K562 (cell line): Measurements from ENCODE around the gene NAGLU. TPM values are rescaled to one million over a fixed set of nuclear protein-coding genes. Genes with fewer than 3 reads are reported as not detected.

Experiments used
- ATAC-seq: fragments of 200-7000 bp; cut with Tn5 transposase; 3 replicates; pipeline ENCODE4 v1.9.1; 2020; ENCODE audit warnings: moderate library complexity
- BruUV-seq: library from RNA; stranded (reverse); fragments of 400-500 nt; replicated peaks from 2 replicates; lab custom pipeline; 2021; lab: Mats Ljungman, UMichigan
- CTCF ChIA-PET: fragments of 300-600 bp; formaldehyde crosslinking; extraction: SDS; loops from one replicate; lab custom pipeline; 2021; ENCODE audit warnings: low intra/inter-chr PET ratio; lab: Yijun Ruan, JAX
- POLR2A ChIA-PET: fragments of 300-600, 350-650 bp; sonication (Branson Sonifier 250); formaldehyde crosslinking; extraction: SDS; loops from one replicate; lab custom pipeline; 2021; ENCODE audit warnings: antibody characterized with exemption, inconsistent platforms; lab: Yijun Ruan, JAX
- DNase-seq, 4 experiments: peaks; one replicate each; pipeline versions ENCODE4 v3.0.0 to v3.0.0-alpha.2; 2011 to 2018; ENCODE audit warnings: low spot score in 3 of 4, mixed read lengths in 3 of 4; ENCODE audit errors: extremely low read depth in 1 of 4
- FAIRE-seq: peaks from 2 replicates; lab custom pipeline; 2011; peaks lifted over from hg19 to GRCh38; lab: Jason Lieb, UNC
- H2AFZ ChIP-seq: 2 replicates; pipeline ENCODE4 v1.6.0; 2011; ENCODE audit warnings: low read depth, low read length, control low read depth, inconsistent platforms
- H3K27ac ChIP-seq: fragments of 200-600 bp; 3 replicates; pipeline ENCODE4 v1.8.0; 2011; ENCODE audit warnings: low read depth, mild to moderate bottlenecking, control low read depth, inconsistent platforms, low read length, moderate library complexity, mixed read lengths; ENCODE audit errors: extremely low read depth
- H3K27me3 ChIP-seq, 2 experiments: fragments of 300-600 bp in 1 of 2; 2 replicates in 1 of 2; 3 replicates in 1 of 2; pipeline versions ENCODE4 v1.6.0 to v1.8.0; 2011; ENCODE audit warnings: inconsistent platforms in 2 of 2, low read length in 2 of 2, mild to moderate bottlenecking in 1 of 2, mixed read lengths in 1 of 2, moderate library complexity in 1 of 2; ENCODE audit not compliant: control insufficient read depth in 2 of 2, insufficient read depth in 2 of 2
- H3K36me3 ChIP-seq: fragments of 300-600 bp; 3 replicates; pipeline ENCODE4 v1.8.0; 2011; ENCODE audit warnings: mild to moderate bottlenecking, low read length, inconsistent platforms; ENCODE audit not compliant: control insufficient read depth, insufficient read depth
- H3K4me1 ChIP-seq, 2 experiments: fragments of 200-600 bp in 1 of 2; replicated peaks in 1 of 2; 2 replicates in 1 of 2; 3 replicates in 1 of 2; pipeline versions ENCODE4 v1.5.1 to v1.8.0; 2011; ENCODE audit warnings: inconsistent platforms in 2 of 2, low read length in 2 of 2, mild to moderate bottlenecking in 1 of 2, mixed read lengths in 1 of 2, moderate library complexity in 1 of 2; ENCODE audit not compliant: control insufficient read depth in 2 of 2, insufficient read depth in 2 of 2
- H3K4me2 ChIP-seq: 2 replicates; pipeline ENCODE4 v1.6.1; 2011; ENCODE audit warnings: low read length, control low read depth, inconsistent platforms, mixed read lengths; ENCODE audit not compliant: insufficient read depth
- H3K4me3 ChIP-seq: fragments of 200-600 bp; sonication (generic), shearing (Covaris generic); 2 replicates; pipeline ENCODE4 v1.5.1; 2016; ENCODE audit warnings: control low read depth, inconsistent platforms
- H3K79me2 ChIP-seq: fragments of 200-600 bp; 3 replicates; pipeline ENCODE4 v1.8.0; 2011; ENCODE audit warnings: low read length, inconsistent platforms; ENCODE audit not compliant: control insufficient read depth, insufficient read depth
- H3K9ac ChIP-seq, 2 experiments: 2 replicates each; pipeline versions ENCODE4 v1.6.0 to v1.6.1; 2011; ENCODE audit warnings: low read depth in 2 of 2, low read length in 2 of 2, control low read depth in 1 of 2, inconsistent platforms in 1 of 2, mild to moderate bottlenecking in 1 of 2, mixed read lengths in 1 of 2; ENCODE audit not compliant: insufficient read depth in 1 of 2
- H3K9me1 ChIP-seq: one replicate; pipeline ENCODE4 v1.6.0; 2011; ENCODE audit warnings: inconsistent platforms, mild to moderate bottlenecking, low read length, moderate library complexity; ENCODE audit not compliant: control insufficient read depth, insufficient read depth
- H3K9me3 ChIP-seq: replicated peaks from 2 replicates; pipeline ENCODE4 v1.5.1; 2011; ENCODE audit warnings: low read depth, low read length, inconsistent platforms; ENCODE audit not compliant: control insufficient read depth, insufficient read depth
- H4K20me1 ChIP-seq: replicated peaks from 2 replicates; pipeline ENCODE4 v1.6.1; 2011; ENCODE audit warnings: low read length, inconsistent platforms, mixed read lengths; ENCODE audit not compliant: control insufficient read depth, insufficient read depth
- ATF7 ChIP-seq: fragments of 450-650 bp; IDR thresholded peaks from 2 replicates; pipeline ENCODE4 v1.7.1; 2014; ENCODE audit warnings: mild to moderate bottlenecking, moderate library complexity
- BRD4 ChIP-seq: fragments of 200-600 bp; sonication (generic); IDR thresholded peaks from 2 replicates; pipeline ENCODE4 v1.6.1; 2017; ENCODE audit warnings: inconsistent platforms
- CHD2 ChIP-seq: IDR thresholded peaks from 2 replicates; pipeline ENCODE4 v1.6.1; 2011; ENCODE audit warnings: low read depth, low read length
- DIDO1 ChIP-seq: fragments of 450-650 bp; IDR thresholded peaks from 2 replicates; pipeline ENCODE4 v1.6.1; 2016; ENCODE audit warnings: low read depth, missing biosample characterization, missing genetic modification characterization
- E2F5 ChIP-seq: sonication (generic); formaldehyde crosslinking; IDR thresholded peaks from 2 replicates; pipeline ENCODE4 v1.8.0; 2022; ENCODE audit warnings: mild to moderate bottlenecking, missing genetic modification reagents
- NR1H2 ChIP-seq: sonication (generic); formaldehyde crosslinking; IDR thresholded peaks from 2 replicates; pipeline ENCODE4 v1.4.0; 2020; ENCODE audit warnings: mild to moderate bottlenecking, missing genetic modification reagents
- SNIP1 ChIP-seq: fragments of 450-650 bp; IDR thresholded peaks from 2 replicates; pipeline ENCODE4 v1.7.1; 2017; ENCODE audit warnings: low read depth, mild to moderate bottlenecking
- TFE3 ChIP-seq: fragments of 450-650 bp; formaldehyde crosslinking; IDR thresholded peaks from 2 replicates; pipeline ENCODE4 v1.4.0; 2020; ENCODE audit warnings: mild to moderate bottlenecking, mixed read lengths
- ZFPM2 ChIP-seq: fragments of 250-450 bp; sonication (Bioruptor Pico); IDR thresholded peaks from 2 replicates; pipeline ENCODE4 v1.5.1; 2022; ENCODE audit warnings: mild to moderate bottlenecking
- ZFX ChIP-seq: sonication (generic); formaldehyde crosslinking; IDR thresholded peaks from 2 replicates; pipeline ENCODE4 v1.8.0; 2022; ENCODE audit warnings: mild to moderate bottlenecking, missing genetic modification reagents, moderate library complexity
- ZNF140 ChIP-seq: fragments of 250-450 bp; sonication (Bioruptor Pico); IDR thresholded peaks from 2 replicates; pipeline ENCODE4 v1.8.0; 2021; ENCODE audit warnings: moderate library complexity, mild to moderate bottlenecking, inconsistent platforms
- ZNF212 ChIP-seq: fragments of 450-650 bp; formaldehyde crosslinking; IDR thresholded peaks from 2 replicates; pipeline ENCODE4 v1.4.0; 2020; ENCODE audit warnings: mild to moderate bottlenecking
- ZNF384 ChIP-seq: IDR thresholded peaks from 2 replicates; pipeline ENCODE4 v1.6.1; 2012; ENCODE audit warnings: low read depth, low read length, improper control_type of control experiment
- WGBS: fragments of 100-300 bp; shearing (Covaris generic); methylation state at CpG from one replicate; pipeline ENCODE4 v1.1.6; 2016; ENCODE audit warnings: low coverage, mixed read lengths; ENCODE audit not compliant: insufficient coverage; ENCODE audit errors: missing lambda C conversion rate; 5-methylcytosine and 5-hydroxymethylcytosine counted together
- in situ Hi-C: fragments of 300-500 bp; cut with MboI; formaldehyde crosslinking; loops from 4 replicates; pipeline ENCODE4 v1.15.0; 2018; ENCODE audit warnings: inconsistent platforms, mixed read lengths
- intact Hi-C: fragments of 100-400 bp; cut with micrococcal nuclease; formaldehyde crosslinking; loops from 2 replicates; pipeline ENCODE4 v1.14.2; 2022
- polyA plus RNA-seq, 8 experiments: library from polyadenylated mRNA; depleted of rRNA in 4 of 8; stranded (reverse) in 5 of 8; unstranded in 3 of 8; fragments of >200 nt; fragmentation: Nextera tagmentation in 2 of 8; fragmentation: Illumina TruSeq in 1 of 8; extraction: Ambion mirVana in 2 of 8; extraction: Trizol in 1 of 8; gene quantifications; 2 replicates each; pipeline versions ENCODE4 v1.2.1 to v1.2.3, GENCODE V29; 2011 to 2014; ENCODE audit warnings: inconsistent platforms in 1 of 8, missing spikeins in 1 of 8
- total RNA-seq, 7 experiments: library from RNA; depleted of rRNA in 6 of 7; stranded (reverse); fragments of >200 nt in 6 of 7; fragmentation: Illumina TruSeq in 2 of 7; extraction: Trizol in 2 of 7; gene quantifications; 2 replicates each; pipeline versions ENCODE4 v1.2.1 to v1.2.3, GENCODE V29; 2011 to 2021; ENCODE audit warnings: low replicate concordance in 1 of 7
- TF ChIP-seq, protein P1 (sequence below): sonication (generic); formaldehyde crosslinking; IDR thresholded peaks from 2 replicates; pipeline ENCODE4 v1.8.0; 2022; ENCODE audit warnings: mild to moderate bottlenecking, low read depth, missing genetic modification reagents

Gene NAGLU
- total and polyA plus RNA-seq, 9 of the 15 experiments (the other 6 are each of a cell fraction or from before 2014, with no cell fraction given) = 0.04 to 21.5 (median 8.5) TPM

DNA sequence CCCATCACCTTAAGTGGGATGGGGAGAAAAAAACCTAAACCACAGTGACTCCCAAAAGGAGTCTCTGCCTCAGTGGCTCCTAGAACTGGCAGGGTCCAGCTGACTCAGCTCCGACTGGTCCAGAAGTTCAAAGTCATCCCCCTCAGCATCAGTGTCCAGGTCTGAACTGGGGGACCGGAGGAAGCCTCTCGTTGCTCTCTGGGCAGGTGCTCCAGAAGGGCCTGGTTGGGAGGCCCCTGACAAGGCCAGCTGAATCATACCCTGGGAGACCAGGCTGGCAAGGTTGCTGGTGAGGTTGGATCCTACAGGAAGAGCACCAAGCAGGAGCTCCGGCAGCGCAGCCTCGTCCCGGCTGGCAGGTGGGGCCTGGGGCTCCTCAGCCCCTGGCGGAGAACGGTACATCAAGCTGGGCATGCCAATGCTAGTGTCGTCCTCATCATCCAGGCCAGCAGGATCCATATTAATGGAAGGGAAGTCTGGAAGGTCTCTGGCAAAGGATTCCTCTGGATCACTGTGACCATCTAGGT, 45.8 kb downstream of the NAGLU start:
- no peaks in the 10 kb centered on the region for H3K27me3 ChIP-seq
- no peak overlapping the region for H3K4me2 ChIP-seq
- POLR2A ChIA-PET = interaction anchor here (0.7 to 2.6 kb wide), 9 partner anchors 8 to 416 kb away, joined by 3 to 7 read pairs (median 3); partner anchors contain the start of genes RETREG3, RPL27 and TUBG1
- H3K9me3 ChIP-seq = no peaks in the 10 kb centered on the region
- no peak overlapping the region for H3K9ac ChIP-seq
- TF ChIP-seq ZNF140 (CRISPR knock-in tag) (no peak), ZNF384 (no peak), CHD2 (no peak), ATF7 (no peak), ZFPM2 (CRISPR knock-in tag) (no peak), ZFX (no peak), ZNF212 (CRISPR knock-in tag) (no peak), SNIP1 (no peak), NR1H2 (CRISPR knock-in tag) (no peak), TFE3 (no peak), E2F5 (no peak), DIDO1 (tag) (no peak), BRD4 (no peak)
- TF ChIP-seq, protein P1, sequence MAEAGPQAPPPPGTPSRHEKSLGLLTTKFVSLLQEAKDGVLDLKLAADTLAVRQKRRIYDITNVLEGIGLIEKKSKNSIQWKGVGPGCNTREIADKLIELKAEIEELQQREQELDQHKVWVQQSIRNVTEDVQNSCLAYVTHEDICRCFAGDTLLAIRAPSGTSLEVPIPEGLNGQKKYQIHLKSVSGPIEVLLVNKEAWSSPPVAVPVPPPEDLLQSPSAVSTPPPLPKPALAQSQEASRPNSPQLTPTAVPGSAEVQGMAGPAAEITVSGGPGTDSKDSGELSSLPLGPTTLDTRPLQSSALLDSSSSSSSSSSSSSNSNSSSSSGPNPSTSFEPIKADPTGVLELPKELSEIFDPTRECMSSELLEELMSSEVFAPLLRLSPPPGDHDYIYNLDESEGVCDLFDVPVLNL (CRISPR knock-in tag) = no peak
- WGBS = 95% methylated on average over 10 of the region's 10 CpGs
- H3K4me3 ChIP-seq = no peak overlapping the region
- peaks cover 75% of the 10 kb centered on the region for H3K36me3 ChIP-seq
- H3K27ac ChIP-seq = no peak overlapping the region
- intact Hi-C loops = no loop called here
- peaks cover 13 to 14% of the 10 kb centered on the region in 2 experiments for H3K4me1 ChIP-seq
- FAIRE-seq (no peak), ATAC-seq (no peak), DNase-seq (no peak)
- no peaks in the 10 kb centered on the region for H4K20me1 ChIP-seq
- in situ Hi-C loops = loop anchor here (10.0 kb wide), 1 partner anchor 343 kb away; no protein-coding TSS in a partner anchor
- no peaks in the 10 kb centered on the region for H3K9me1 ChIP-seq
- H2AFZ ChIP-seq = no peak overlapping the region
- H3K79me2 ChIP-seq = peaks cover 18% of the 10 kb centered on the region
- CTCF ChIA-PET = no interaction called here
- no TSS peak for BruUV-seq
